HCT116 (cell line): ENCODE results near the gene IL20RB. TPM values are rescaled to one million over a fixed set of nuclear protein-coding genes. Genes with fewer than 3 reads are reported as not detected.

ENCODE experiments used
- ATAC-seq: fragments of 200-7000 bp; cut with Tn5 transposase; 2 replicates; pipeline ENCODE4 v1.9.1; 2020; ENCODE audit warnings: mild to moderate bottlenecking, moderate library complexity
- BruUV-seq: library from RNA; stranded (reverse); fragments of 400-500 nt; replicated peaks from 2 replicates; lab custom pipeline; 2021; lab: Mats Ljungman, UMichigan
- CTCF ChIA-PET: fragments of 300-600 bp; sonication (Branson Sonifier 250); formaldehyde crosslinking; loops from one replicate; lab custom pipeline; 2021; ENCODE audit warnings: antibody characterized with exemption; lab: Charles Lee
- POLR2A ChIA-PET: fragments of 300-600, 350-600 bp; sonication (Branson Sonifier 250); formaldehyde crosslinking; loops from one replicate; lab custom pipeline; 2021; ENCODE audit warnings: antibody characterized with exemption; lab: Charles Lee
- RAD21 ChIA-PET, 2 experiments: fragments of 300-600 bp; sonication (Branson Sonifier 250); formaldehyde crosslinking; loops; one replicate each; lab custom pipeline; 2023; ENCODE audit warnings: low total read pairs in 2 of 2; ENCODE audit not compliant: uncharacterized antibody in 2 of 2, unreplicated experiment in 2 of 2, low non-redundant PET in 1 of 2; lab: Charles Lee
- DNase-seq: peaks from one replicate; pipeline ENCODE4 v3.0.0-alpha.2; 2010; ENCODE audit warnings: low read depth, low spot score
- H2AFZ ChIP-seq: fragments of 200-600 bp; shearing (Covaris generic), sonication (generic); 2 replicates; pipeline ENCODE4 v1.6.1; 2017; ENCODE audit warnings: low read depth, mixed run types, mixed read lengths, antibody characterized with exemption, low read length; ENCODE audit not compliant: poor library complexity, severe bottlenecking
- H3K27ac ChIP-seq: 2 replicates; pipeline ENCODE4 v1.5.1; 2012; ENCODE audit warnings: low read depth, low read length
- H3K27me3 ChIP-seq: fragments of 200-600 bp; sonication (generic); 2 replicates; pipeline ENCODE4 v1.6.1; 2016; ENCODE audit warnings: mixed run types, low read length, mixed read lengths; ENCODE audit not compliant: insufficient read depth
- H3K36me3 ChIP-seq, 2 experiments: fragments of 200-500 bp in 1 of 2; fragments of 200-600 bp in 1 of 2; sonication (Bioruptor generic) in 1 of 2; sonication (generic) in 1 of 2; 2 replicates each; pipeline versions ENCODE4 v1.5.1 to v1.6.1; 2014 to 2016; ENCODE audit warnings: low read length in 2 of 2, inconsistent platforms in 1 of 2, mixed read lengths in 1 of 2, mixed run types in 1 of 2; ENCODE audit not compliant: insufficient read depth in 2 of 2, control insufficient read depth in 1 of 2
- H3K4me1 ChIP-seq, 2 experiments: fragments of 200-600 bp in 1 of 2; sonication (generic) in 1 of 2; 2 replicates each; pipeline versions ENCODE4 v1.5.1 to v1.6.1; 2012 to 2017; ENCODE audit warnings: low read length in 2 of 2, inconsistent platforms in 1 of 2, mild to moderate bottlenecking in 1 of 2, mixed read lengths in 1 of 2, mixed run types in 1 of 2, moderate library complexity in 1 of 2; ENCODE audit not compliant: insufficient read depth in 2 of 2, control insufficient read depth in 1 of 2
- H3K4me2 ChIP-seq: fragments of 200-600 bp; sonication (generic); 2 replicates; pipeline ENCODE4 v1.6.1; 2017; ENCODE audit warnings: mixed run types, low read length, mixed read lengths
- H3K4me3 ChIP-seq, 2 experiments: fragments of 200-600 bp in 1 of 2; sonication (generic) in 1 of 2; replicated peaks in 1 of 2; 2 replicates each; pipeline ENCODE4 v1.5.1; 2011 to 2016; ENCODE audit warnings: low read length in 2 of 2, control low read depth in 1 of 2, low read depth in 1 of 2, mild to moderate bottlenecking in 1 of 2, mixed read lengths in 1 of 2, mixed run types in 1 of 2
- H3K79me2 ChIP-seq: fragments of 200-600 bp; sonication (generic); 2 replicates; pipeline ENCODE4 v1.6.1; 2017; ENCODE audit warnings: mild to moderate bottlenecking, mixed run types, low read length, moderate library complexity, mixed read lengths; ENCODE audit not compliant: insufficient read depth
- H3K9ac ChIP-seq: fragments of 200-600 bp; sonication (generic); 2 replicates; pipeline ENCODE4 v1.6.1; 2016; ENCODE audit warnings: low read length, mixed read lengths
- H3K9me2 ChIP-seq: fragments of 200-600 bp; sonication (generic), shearing (Covaris generic); 2 replicates; pipeline ENCODE4 v1.6.1; 2017; ENCODE audit warnings: mixed run types, mild to moderate bottlenecking, moderate library complexity; ENCODE audit not compliant: insufficient read depth
- H3K9me3 ChIP-seq, 2 experiments: fragments of 200-500 bp in 1 of 2; fragments of 200-600 bp in 1 of 2; sonication (Bioruptor generic) in 1 of 2; sonication (generic) in 1 of 2; 2 replicates each; pipeline ENCODE4 v1.6.1; 2014 to 2017; ENCODE audit warnings: low read length in 2 of 2, mixed read lengths in 2 of 2, inconsistent platforms in 1 of 2, low read depth in 1 of 2, mild to moderate bottlenecking in 1 of 2, mixed run types in 1 of 2, moderate library complexity in 1 of 2; ENCODE audit not compliant: control insufficient read depth in 1 of 2, insufficient read depth in 1 of 2
- H4K20me1 ChIP-seq: fragments of 200-600 bp; sonication (generic), shearing (Covaris generic); 2 replicates; pipeline ENCODE4 v1.6.1; 2017; ENCODE audit warnings: mixed run types, mild to moderate bottlenecking, moderate library complexity; ENCODE audit not compliant: insufficient read depth
- CEBPB ChIP-seq: IDR thresholded peaks from 2 replicates; pipeline ENCODE4 v1.6.1; 2012; ENCODE audit warnings: low read depth
- EGR1 ChIP-seq: IDR thresholded peaks from 2 replicates; pipeline ENCODE4 v1.6.1; 2012; ENCODE audit warnings: low read depth
- ELF1 ChIP-seq: IDR thresholded peaks from 2 replicates; pipeline ENCODE4 v1.6.1; 2012; ENCODE audit warnings: low read depth, borderline replicate concordance
- EZH2 ChIP-seq: fragments of 200-600 bp; sonication (generic); IDR thresholded peaks from 2 replicates; pipeline ENCODE4 v1.6.1; 2017; ENCODE audit warnings: antibody characterized with exemption, mixed run types
- POLR2A ChIP-seq: IDR thresholded peaks from 2 replicates; pipeline ENCODE4 v1.7.0; 2011; ENCODE audit warnings: borderline replicate concordance; ENCODE audit not compliant: insufficient read depth, insufficient read length; ENCODE audit errors: extremely low read depth
- POLR2AphosphoS5 ChIP-seq: IDR thresholded peaks from 2 replicates; pipeline ENCODE4 v1.6.1; 2011; ENCODE audit warnings: mild to moderate bottlenecking, low read depth, low read length, moderate library complexity
- RAD21 ChIP-seq: IDR thresholded peaks from 2 replicates; pipeline ENCODE4 v1.6.1; 2012; ENCODE audit warnings: low read depth, mild to moderate bottlenecking
- SIN3A ChIP-seq: IDR thresholded peaks from 2 replicates; pipeline ENCODE4 v1.6.1; 2012; ENCODE audit warnings: low read depth
- SP1 ChIP-seq: IDR thresholded peaks from 2 replicates; pipeline ENCODE4 v1.6.1; 2012; ENCODE audit warnings: low read depth
- SRF ChIP-seq: IDR thresholded peaks from 2 replicates; pipeline ENCODE4 v1.6.1; 2012; ENCODE audit warnings: low read depth
- ZNF274 ChIP-seq: fragments of 200-500 bp; sonication (Bioruptor generic); IDR thresholded peaks from 2 replicates; pipeline ENCODE4 v1.6.1; 2014; ENCODE audit warnings: mild to moderate bottlenecking, low read depth, low read length, inconsistent platforms
- intact Hi-C: fragments of 100-400 bp; cut with micrococcal nuclease; formaldehyde crosslinking; loops from 2 replicates; pipeline ENCODE4 v1.10.0; 2022
- total RNA-seq: library from RNA; stranded (reverse); gene quantifications from one replicate; pipeline ENCODE4 v1.2.1, GENCODE V29; 2021; ENCODE audit not compliant: unreplicated experiment
- TF ChIP-seq, protein P1 (sequence below): IDR thresholded peaks from 2 replicates; pipeline ENCODE4 v1.6.1; 2012; ENCODE audit warnings: low read depth
- TF ChIP-seq, protein P2 (sequence below): IDR thresholded peaks from 2 replicates; pipeline ENCODE4 v1.6.1; 2012
- TF ChIP-seq, protein P3 (sequence below): IDR thresholded peaks from 2 replicates; pipeline ENCODE4 v1.6.1; 2012
- TF ChIP-seq, protein P4 (sequence below), 3 experiments: fragments of 200-600 bp in 1 of 3; sonication (generic) in 1 of 3; IDR thresholded peaks in 2 of 3; conservative IDR thresholded peaks in 1 of 3; 2 replicates each; pipeline ENCODE4 v1.5.1; 2012 to 2017; ENCODE audit warnings: low read depth in 2 of 3, low read length in 2 of 3, antibody characterized with exemption in 1 of 3, borderline replicate concordance in 1 of 3, control low read depth in 1 of 3, mild to moderate bottlenecking in 1 of 3, mixed read lengths in 1 of 3, mixed run types in 1 of 3, moderate library complexity in 1 of 3; ENCODE audit not compliant: insufficient read depth in 1 of 3

The IL20RB gene
- total RNA-seq, 1 experiment from 2014 or later: 6.1 TPM

DNA sequence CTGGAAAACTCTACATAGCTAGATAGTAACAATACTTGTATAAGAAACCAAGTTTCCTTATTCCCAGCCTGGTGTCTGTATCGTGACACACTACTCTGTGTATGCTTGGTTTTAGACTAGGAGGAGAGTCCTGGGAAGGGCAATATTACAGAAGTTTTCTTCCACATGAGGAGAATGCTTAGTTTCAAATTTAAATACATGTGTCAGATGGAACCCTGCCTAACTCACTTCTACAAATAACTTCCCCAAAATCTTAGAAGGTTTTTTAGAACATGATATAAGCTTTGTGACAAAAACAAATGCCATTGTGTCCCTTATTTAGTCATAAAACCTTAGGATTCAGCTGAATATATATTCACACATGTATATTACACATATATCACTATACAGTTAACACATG is 7.2 kb upstream of the IL20RB start:
- Histone ChIP-seq H3K27me3 (no peaks in the 10 kb centered on the region), H3K4me1 (peaks cover 11 to 24% of the 10 kb centered on the region in 2 experiments), H3K9ac (no peak overlapping the region), H2AFZ (no peak overlapping the region), H3K27ac (no peak overlapping the region), H3K9me2 (no peaks in the 10 kb centered on the region), H3K79me2 (0 out of 2 replicates have a peak, but pooled peaks cover 3% of the 10 kb centered on the region), H3K4me3 (no peak overlapping the region), H3K4me2 (no peak overlapping the region), H3K9me3 (no peaks in the 10 kb centered on the region), H4K20me1 (no peaks in the 10 kb centered on the region), H3K36me3 (peaks cover 0 to 3% of the 10 kb centered on the region in 2 experiments; a peak in 1 of 4 replicates)
- ChIA-PET CTCF (interaction anchor here (0.8 to 1.6 kb wide), 2 partner anchors 63 kb away, joined by 3 to 7 read pairs; no protein-coding TSS in a partner anchor), POLR2A (no interaction called here), RAD21 (interaction anchor here in 1 of 2 experiments (1.9 kb wide), 1 partner anchor 63 kb away, joined by 5 read pairs; no protein-coding TSS in a partner anchor)
- intact Hi-C loops: no loop called here
- TF ChIP-seq, protein P1, sequence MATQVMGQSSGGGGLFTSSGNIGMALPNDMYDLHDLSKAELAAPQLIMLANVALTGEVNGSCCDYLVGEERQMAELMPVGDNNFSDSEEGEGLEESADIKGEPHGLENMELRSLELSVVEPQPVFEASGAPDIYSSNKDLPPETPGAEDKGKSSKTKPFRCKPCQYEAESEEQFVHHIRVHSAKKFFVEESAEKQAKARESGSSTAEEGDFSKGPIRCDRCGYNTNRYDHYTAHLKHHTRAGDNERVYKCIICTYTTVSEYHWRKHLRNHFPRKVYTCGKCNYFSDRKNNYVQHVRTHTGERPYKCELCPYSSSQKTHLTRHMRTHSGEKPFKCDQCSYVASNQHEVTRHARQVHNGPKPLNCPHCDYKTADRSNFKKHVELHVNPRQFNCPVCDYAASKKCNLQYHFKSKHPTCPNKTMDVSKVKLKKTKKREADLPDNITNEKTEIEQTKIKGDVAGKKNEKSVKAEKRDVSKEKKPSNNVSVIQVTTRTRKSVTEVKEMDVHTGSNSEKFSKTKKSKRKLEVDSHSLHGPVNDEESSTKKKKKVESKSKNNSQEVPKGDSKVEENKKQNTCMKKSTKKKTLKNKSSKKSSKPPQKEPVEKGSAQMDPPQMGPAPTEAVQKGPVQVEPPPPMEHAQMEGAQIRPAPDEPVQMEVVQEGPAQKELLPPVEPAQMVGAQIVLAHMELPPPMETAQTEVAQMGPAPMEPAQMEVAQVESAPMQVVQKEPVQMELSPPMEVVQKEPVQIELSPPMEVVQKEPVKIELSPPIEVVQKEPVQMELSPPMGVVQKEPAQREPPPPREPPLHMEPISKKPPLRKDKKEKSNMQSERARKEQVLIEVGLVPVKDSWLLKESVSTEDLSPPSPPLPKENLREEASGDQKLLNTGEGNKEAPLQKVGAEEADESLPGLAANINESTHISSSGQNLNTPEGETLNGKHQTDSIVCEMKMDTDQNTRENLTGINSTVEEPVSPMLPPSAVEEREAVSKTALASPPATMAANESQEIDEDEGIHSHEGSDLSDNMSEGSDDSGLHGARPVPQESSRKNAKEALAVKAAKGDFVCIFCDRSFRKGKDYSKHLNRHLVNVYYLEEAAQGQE: no peak
- TF ChIP-seq POLR2A: no peak
- TF ChIP-seq, protein P2, sequence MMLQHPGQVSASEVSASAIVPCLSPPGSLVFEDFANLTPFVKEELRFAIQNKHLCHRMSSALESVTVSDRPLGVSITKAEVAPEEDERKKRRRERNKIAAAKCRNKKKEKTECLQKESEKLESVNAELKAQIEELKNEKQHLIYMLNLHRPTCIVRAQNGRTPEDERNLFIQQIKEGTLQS: no peak
- no peak for TF ChIP-seq ELF1
- TF ChIP-seq, protein P3, sequence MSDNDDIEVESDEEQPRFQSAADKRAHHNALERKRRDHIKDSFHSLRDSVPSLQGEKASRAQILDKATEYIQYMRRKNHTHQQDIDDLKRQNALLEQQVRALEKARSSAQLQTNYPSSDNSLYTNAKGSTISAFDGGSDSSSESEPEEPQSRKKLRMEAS: no peak
- no peak for TF ChIP-seq SRF
- TF ChIP-seq POLR2AphosphoS5: no peak
- TF ChIP-seq ZNF274: no peak
- TF ChIP-seq SP1: no peak
- TF ChIP-seq, protein P4, sequence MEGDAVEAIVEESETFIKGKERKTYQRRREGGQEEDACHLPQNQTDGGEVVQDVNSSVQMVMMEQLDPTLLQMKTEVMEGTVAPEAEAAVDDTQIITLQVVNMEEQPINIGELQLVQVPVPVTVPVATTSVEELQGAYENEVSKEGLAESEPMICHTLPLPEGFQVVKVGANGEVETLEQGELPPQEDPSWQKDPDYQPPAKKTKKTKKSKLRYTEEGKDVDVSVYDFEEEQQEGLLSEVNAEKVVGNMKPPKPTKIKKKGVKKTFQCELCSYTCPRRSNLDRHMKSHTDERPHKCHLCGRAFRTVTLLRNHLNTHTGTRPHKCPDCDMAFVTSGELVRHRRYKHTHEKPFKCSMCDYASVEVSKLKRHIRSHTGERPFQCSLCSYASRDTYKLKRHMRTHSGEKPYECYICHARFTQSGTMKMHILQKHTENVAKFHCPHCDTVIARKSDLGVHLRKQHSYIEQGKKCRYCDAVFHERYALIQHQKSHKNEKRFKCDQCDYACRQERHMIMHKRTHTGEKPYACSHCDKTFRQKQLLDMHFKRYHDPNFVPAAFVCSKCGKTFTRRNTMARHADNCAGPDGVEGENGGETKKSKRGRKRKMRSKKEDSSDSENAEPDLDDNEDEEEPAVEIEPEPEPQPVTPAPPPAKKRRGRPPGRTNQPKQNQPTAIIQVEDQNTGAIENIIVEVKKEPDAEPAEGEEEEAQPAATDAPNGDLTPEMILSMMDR (IDR thresholded peaks at IDR 0.05 in 2 of 3, conservative IDR thresholded peaks at IDR 0.05 in 1 of 3; ENCODE audit: borderline replicate concordance in 1 of 3, insufficient read depth in 1 of 3, low read depth in 2 of 3, low read length in 2 of 3): no peak
- no peak for TF ChIP-seq EZH2
- no peak for TF ChIP-seq RAD21
- no peak for TF ChIP-seq SIN3A
- TF ChIP-seq EGR1: no peak
- TF ChIP-seq CEBPB: no peak
- DNase-seq: no peak
- no peak for ATAC-seq
- BruUV-seq: no TSS peak
